Measurements from ENCODE around the gene ZNF705A. TPM values are rescaled to one million over a fixed set of nuclear protein-coding genes. Genes with fewer than 3 reads are reported as not detected.
A peak's percentile ranks its signal among the peaks of the same experiment; 100 is the strongest.
"Not testable (repeated sequence)": the region's sequence is repeated elsewhere in the genome, so short reads cannot be mapped to it uniquely, and the experiment has no call there.

ZNF705A gene
- total RNA-seq, 4 donors from 2014 or later: 0.07 to 0.15 TPM; not detected in 2

GRCh38 chr12:8179989-8180585, 23.3 kb downstream of the ZNF705A start:
- H3K36me3 ChIP-seq; H3K4me1 ChIP-seq; H3K9me3 ChIP-seq; intact Hi-C loops (cut with DNase I; ENCODE audit: low total_unique reads); H3K27me3 ChIP-seq: not testable (repeated sequence)
- DNase-seq: peak; percentile 62 to 89
- Histone ChIP-seq H3K27ac (peak overlapping the region; percentile 92 to 93), H3K4me3 (peak overlapping the region; percentile 66 to 83)
- TF ChIP-seq POLR2A (IDR thresholded peaks at IDR 0.05): peak in 1 of 2 donors; percentile 47
- peak; percentile 36 to 58 (median 46) for TF ChIP-seq CTCF (IDR thresholded peaks at IDR 0.05)

GRCh38 chr12:8181271-8181670, 24.5 kb downstream of the ZNF705A start:
- H3K36me3 ChIP-seq; H3K27me3 ChIP-seq; DNase-seq; H3K4me1 ChIP-seq; intact Hi-C loops (cut with DNase I; ENCODE audit: low total_unique reads); H3K4me3 ChIP-seq; H3K9me3 ChIP-seq: not testable (repeated sequence)
- H3K27ac ChIP-seq: peak overlapping the region in 1 of 2 donors; percentile 46

- H3K36me3 ChIP-seq; H3K27me3 ChIP-seq; DNase-seq; intact Hi-C loops (cut with DNase I; ENCODE audit: low total_unique reads); H3K27ac ChIP-seq; H3K4me3 ChIP-seq; H3K4me1 ChIP-seq; H3K9me3 ChIP-seq: not testable (repeated sequence)
Observed at GRCh38 chr12:8182923-8183322, 26.1 kb downstream of the ZNF705A start.

- intact Hi-C loops (cut with DNase I; ENCODE audit: low total_unique reads); H3K4me1 ChIP-seq; H3K9me3 ChIP-seq; H3K27ac ChIP-seq; H3K36me3 ChIP-seq; H3K4me3 ChIP-seq; DNase-seq; H3K27me3 ChIP-seq: not testable (repeated sequence)
Observed at GRCh38 chr12:8183346-8183745, 26.5 kb downstream of the ZNF705A start.

- H3K4me1 ChIP-seq; DNase-seq; H3K36me3 ChIP-seq; H3K4me3 ChIP-seq; intact Hi-C loops (cut with DNase I; ENCODE audit: low total_unique reads); H3K27ac ChIP-seq; H3K27me3 ChIP-seq; H3K9me3 ChIP-seq: not testable (repeated sequence)
Observed at GRCh38 chr12:8184206-8184605, 27.4 kb downstream of the ZNF705A start.

- H3K4me1 ChIP-seq; DNase-seq; H3K9me3 ChIP-seq; intact Hi-C loops (cut with DNase I; ENCODE audit: low total_unique reads); H3K4me3 ChIP-seq; H3K27ac ChIP-seq; H3K36me3 ChIP-seq; H3K27me3 ChIP-seq: not testable (repeated sequence)
Observed at GRCh38 chr12:8188088-8188487, 31.3 kb downstream of the ZNF705A start.

- intact Hi-C loops (cut with DNase I; ENCODE audit: low total_unique reads); H3K4me1 ChIP-seq; H3K9me3 ChIP-seq; H3K4me3 ChIP-seq; H3K27ac ChIP-seq; H3K27me3 ChIP-seq; H3K36me3 ChIP-seq; DNase-seq: not testable (repeated sequence)
Observed at GRCh38 chr12:8197685-8198308, 41.0 kb downstream of the ZNF705A start.

- H3K9me3 ChIP-seq; intact Hi-C loops (cut with DNase I; ENCODE audit: low total_unique reads); DNase-seq; H3K27ac ChIP-seq; H3K27me3 ChIP-seq; H3K36me3 ChIP-seq; H3K4me1 ChIP-seq; H3K4me3 ChIP-seq: not testable (repeated sequence)
Observed at GRCh38 chr12:8218711-8219382, 62.0 kb downstream of the ZNF705A start.

GRCh38 chr12:8221375-8221774, 64.6 kb downstream of the ZNF705A start:
- H3K9me3 ChIP-seq; H3K4me1 ChIP-seq; H3K27ac ChIP-seq; H3K36me3 ChIP-seq; H3K27me3 ChIP-seq; intact Hi-C loops (cut with DNase I; ENCODE audit: low total_unique reads); H3K4me3 ChIP-seq: not testable (repeated sequence)
- DNase-seq: peak in 1 of 2 donors; percentile 55

GRCh38 chr12:8221844-8222243, 65.0 kb downstream of the ZNF705A start:
- H3K27me3 ChIP-seq; H3K4me3 ChIP-seq; H3K4me1 ChIP-seq; intact Hi-C loops (cut with DNase I; ENCODE audit: low total_unique reads); H3K9me3 ChIP-seq; DNase-seq; H3K27ac ChIP-seq; H3K36me3 ChIP-seq: not testable (repeated sequence)

GRCh38 chr12:8222303-8222702, 65.5 kb downstream of the ZNF705A start:
- DNase-seq; H3K27ac ChIP-seq; H3K9me3 ChIP-seq; H3K4me3 ChIP-seq; H3K27me3 ChIP-seq; intact Hi-C loops (cut with DNase I; ENCODE audit: low total_unique reads); H3K36me3 ChIP-seq; H3K4me1 ChIP-seq: not testable (repeated sequence)

GRCh38 chr12:8223646-8224045, 66.8 kb downstream of the ZNF705A start:
- H3K27me3 ChIP-seq; H3K27ac ChIP-seq; H3K4me3 ChIP-seq; H3K36me3 ChIP-seq; intact Hi-C loops (cut with DNase I; ENCODE audit: low total_unique reads); H3K4me1 ChIP-seq; DNase-seq; H3K9me3 ChIP-seq: not testable (repeated sequence)
